ENCODE measurements around the gene MAN2A2. TPM values are rescaled to one million over a fixed set of nuclear protein-coding genes. Genes with fewer than 3 reads are reported as not detected.

Gene MAN2A2
- total and polyA plus RNA-seq, 2 of the 8 experiments (the other 6 are each of a cell fraction or from before 2014, with no cell fraction given) = 23.1 to 29.7 TPM

GRCh38 chr15:90895571-90896117 lies 7.5 kb upstream of the MAN2A2 start:
- peaks cover 0 to under 1% of the 10 kb centered on the region in 2 experiments for H4K20me1 ChIP-seq (replicated peaks in 1 of 2; ENCODE audit: control insufficient read depth in 1 of 2, insufficient read depth in 2 of 2, low read length in 2 of 2)
- H3K23ac ChIP-seq (ENCODE audit: insufficient read length) = no peak overlapping the region
- H2AFZ ChIP-seq (ENCODE audit: low read length) = no peak overlapping the region
- no peak overlapping the region for H3K56ac ChIP-seq (replicated peaks; ENCODE audit: insufficient read length, low read depth, low read length)
- H3K36me3 ChIP-seq (ENCODE audit: control insufficient read depth in 2 of 4, insufficient read depth in 4 of 4, low read length in 3 of 4) = peaks cover 0 to 2% (median 0%) of the 10 kb centered on the region in 4 experiments; a peak in 2 of 8 replicates
- H3K4me1 ChIP-seq (replicated peaks in 1 of 4; ENCODE audit: control insufficient read depth in 3 of 4, insufficient read depth in 4 of 4, low read length in 3 of 4) = no peaks in the 10 kb centered on the region; a peak in 1 of 7 replicates
- no peak overlapping the region for H3K14ac ChIP-seq (ENCODE audit: insufficient read length)
- no peak overlapping the region for H3K4me3 ChIP-seq (ENCODE audit: extremely low read depth in 1 of 4, insufficient read depth in 2 of 4, low read depth in 3 of 4, low read length in 4 of 4)
- no peaks in the 10 kb centered on the region for H3K9me3 ChIP-seq (ENCODE audit: insufficient read depth in 2 of 2, low read depth in 1 of 2, low read length in 1 of 2)
- H2BK15ac ChIP-seq (ENCODE audit: low read length) = no peak overlapping the region
- H3K4me2 ChIP-seq (ENCODE audit: insufficient read depth in 1 of 2, low read depth in 2 of 2, low read length in 2 of 2) = no peak overlapping the region
- FAIRE-seq = no peak
- no peaks in the 10 kb centered on the region for H3K79me2 ChIP-seq (ENCODE audit: control insufficient read depth in 1 of 2, insufficient read depth in 2 of 2, low read length in 2 of 2)
- no peak overlapping the region for H3K9ac ChIP-seq (replicated peaks in 1 of 4; ENCODE audit: extremely low read depth in 1 of 4, low read depth in 3 of 4, low read length in 3 of 4)
- no peak for DNase-seq (ENCODE audit: low read depth in 1 of 2, low spot score in 2 of 2)
- no peak overlapping the region for H4K8ac ChIP-seq (ENCODE audit: extremely low read depth, insufficient read depth, low read length)
- no peaks in the 10 kb centered on the region for H3K79me1 ChIP-seq (ENCODE audit: low read depth, low read length)
- TF ChIP-seq CEBPB (IDR thresholded peaks at IDR 0.05; ENCODE audit: low read depth, low read length) (no peak), CTCF (IDR thresholded peaks at IDR 0.05; ENCODE audit: control extremely low read depth in 1 of 3, insufficient read depth in 1 of 3, low read depth in 1 of 3, low read length in 3 of 3) (peak in 2 of 3 experiments; percentile 19 to 43; a peak in 3 of 4 replicates), RAD21 (IDR thresholded peaks at IDR 0.05 in 1 of 2, conservative IDR thresholded peaks at IDR 0.05 in 1 of 2; ENCODE audit: low read depth in 2 of 2, low read length in 2 of 2) (peak; percentile 11 to 23; a peak in 1 of 4 replicates)
- 90% methylated on average over 10 of the region's 10 CpGs; no CpG with 5 or more reads in 1 of the 2 experiments for WGBS, 2 experiments (ENCODE audit: extremely low coverage in 1 of 2, insufficient coverage in 1 of 2, insufficient read length in 1 of 2, insufficient replicate concordance in 2 of 2, low coverage in 1 of 2, low lambda C conversion rate in 2 of 2, missing lambda C conversion rate in 1 of 2)
- H4K5ac ChIP-seq (ENCODE audit: insufficient read length, low read depth, low read length) = no peak overlapping the region
- no peak overlapping the region for H4K91ac ChIP-seq (replicated peaks; ENCODE audit: insufficient read length, low read length)
- no peak overlapping the region for H2BK20ac ChIP-seq (ENCODE audit: low read length)
- H3K23me2 ChIP-seq (ENCODE audit: low read depth, low read length) = no peaks in the 10 kb centered on the region
- no peak overlapping the region for H2BK12ac ChIP-seq (ENCODE audit: low read depth, low read length)
- ChIA-PET CTCF (ENCODE audit: partially characterized antibody) (interaction anchor here (0.6 to 13.3 kb wide), 14 partner anchors 9 to 358 kb away, joined by 3 to 125 read pairs (median 6); partner anchors contain the start of genes FES, HDDC3, MAN2A2 and UNC45A), POLR2A (ENCODE audit: partially characterized antibody) (interaction anchor here (1.2 to 1.4 kb wide), 2 partner anchors 9 to 36 kb away, joined by 3 to 5 read pairs; no protein-coding TSS in a partner anchor)
- no peak overlapping the region for H2BK120ac ChIP-seq (replicated peaks; ENCODE audit: low read depth, low read length)
- no peaks in the 10 kb centered on the region; a peak in 1 of 7 replicates for H3K27me3 ChIP-seq (replicated peaks in 1 of 4; ENCODE audit: control insufficient read depth in 3 of 4, extremely low read depth in 1 of 4, insufficient read depth in 3 of 4, low read length in 3 of 4)
- no peak overlapping the region for H3K4ac ChIP-seq (replicated peaks; ENCODE audit: insufficient read length, low read depth, low read length)
- H2AK5ac ChIP-seq (ENCODE audit: low read depth, low read length) = no peak overlapping the region
- no peak overlapping the region for H2BK5ac ChIP-seq (ENCODE audit: low read depth, low read length)
- H3K27ac ChIP-seq (ENCODE audit: low read depth, low read length) = no peak overlapping the region
- no peak overlapping the region for H3K18ac ChIP-seq (ENCODE audit: extremely low read depth, low read length)
